CD14-positive monocyte (primary cell): ENCODE measurements around the gene DZIP1. TPM values are rescaled to one million over a fixed set of nuclear protein-coding genes. Genes with fewer than 3 reads are reported as not detected.
A peak's percentile ranks its signal among the peaks of the same experiment; 100 is the strongest.

Experiments
- DNase-seq, 3 donors: peaks; one replicate each; pipeline ENCODE4 v3.0.0-alpha.2; 2011 to 2022
- H2AFZ ChIP-seq: 2 replicates; pipeline ENCODE4 v1.6.0; 2012; ENCODE audit warnings: mild to moderate bottlenecking, low read depth, low read length, inconsistent platforms; ENCODE audit not compliant: insufficient read depth, poor library complexity, severe bottlenecking
- H3K27ac ChIP-seq, 2 donors: 1 replicate in 1 of 2; 2 replicates in 1 of 2; pipeline ENCODE4 v1.5.1; 2012 to 2013; ENCODE audit warnings: low read length in 2 of 2, control low read depth in 1 of 2, inconsistent platforms in 1 of 2, low read depth in 1 of 2, mild to moderate bottlenecking in 1 of 2
- H3K27me3 ChIP-seq, 2 donors: one replicate each; pipeline versions ENCODE4 v1.6.0 to v1.6.1; 2011 to 2013; ENCODE audit warnings: low read length in 2 of 2; ENCODE audit not compliant: control insufficient read depth in 2 of 2, insufficient read depth in 2 of 2
- H3K36me3 ChIP-seq, 2 donors: replicated peaks in 1 of 2; 1 replicate in 1 of 2; 2 replicates in 1 of 2; pipeline versions ENCODE4 v1.5.1 to v1.6.1; 2012 to 2013; ENCODE audit warnings: low read length in 2 of 2, control low read depth in 1 of 2, inconsistent platforms in 1 of 2, mild to moderate bottlenecking in 1 of 2; ENCODE audit not compliant: insufficient read depth in 2 of 2, control insufficient read depth in 1 of 2
- H3K4me1 ChIP-seq, 2 donors: 1 replicate in 1 of 2; 2 replicates in 1 of 2; pipeline versions ENCODE4 v1.5.1 to v1.6.1; 2012 to 2013; ENCODE audit warnings: low read length in 2 of 2, control low read depth in 1 of 2, inconsistent platforms in 1 of 2, mild to moderate bottlenecking in 1 of 2, moderate library complexity in 1 of 2; ENCODE audit not compliant: insufficient read depth in 2 of 2, control insufficient read depth in 1 of 2
- H3K4me2 ChIP-seq: replicated peaks from 2 replicates; pipeline ENCODE3; 2012; ENCODE audit warnings: low read length, moderate library complexity, mild to moderate bottlenecking; ENCODE audit not compliant: poor library complexity, severe bottlenecking; ENCODE audit errors: extremely low read depth
- H3K4me3 ChIP-seq, 3 experiments: fragments of 200-600 bp in 1 of 3; sonication (generic) in 1 of 3; replicated peaks in 1 of 3; 1 replicate in 2 of 3; 2 replicates in 1 of 3; pipeline ENCODE4 v1.5.1; 2011 to 2013; ENCODE audit warnings: low read length in 3 of 3, mild to moderate bottlenecking in 3 of 3, control low read depth in 2 of 3, low read depth in 2 of 3, inconsistent platforms in 1 of 3, moderate library complexity in 1 of 3
- H3K79me2 ChIP-seq: 2 replicates; pipeline ENCODE4 v1.6.0; 2012; ENCODE audit warnings: mild to moderate bottlenecking, control low read depth, inconsistent platforms, low read length, moderate library complexity; ENCODE audit not compliant: insufficient read depth
- H3K9ac ChIP-seq: 2 replicates; pipeline ENCODE4 v1.6.0; 2017; ENCODE audit warnings: low read length, mild to moderate bottlenecking; ENCODE audit not compliant: insufficient read depth, poor library complexity, severe bottlenecking
- H3K9me3 ChIP-seq, 2 donors: replicated peaks in 1 of 2; 1 replicate in 1 of 2; 2 replicates in 1 of 2; pipeline versions ENCODE4 v1.5.1 to v1.6.1; 2012 to 2013; ENCODE audit warnings: low read length in 2 of 2, control low read depth in 1 of 2; ENCODE audit not compliant: control insufficient read depth in 1 of 2, insufficient read depth in 1 of 2
- H4K20me1 ChIP-seq: 2 replicates; pipeline ENCODE4 v1.6.0; 2012; ENCODE audit warnings: mild to moderate bottlenecking, low read length, control low read depth, moderate library complexity; ENCODE audit not compliant: insufficient read depth
- H3K27ac Mint-ChIP-seq, 7 donors: one replicate each; pipeline ENCODE4 v1.8.0; 2020; ENCODE audit warnings: mild to moderate bottlenecking in 7 of 7, mixed read lengths in 7 of 7, moderate library complexity in 6 of 7, inconsistent platforms in 2 of 7
- H3K27me3 Mint-ChIP-seq, 3 donors: one replicate each; pipeline ENCODE4 v1.8.0; 2021 to 2022; ENCODE audit warnings: low read depth in 3 of 3, mild to moderate bottlenecking in 3 of 3, mixed read lengths in 3 of 3, moderate library complexity in 3 of 3, inconsistent platforms in 1 of 3
- H3K36me3 Mint-ChIP-seq, 2 donors: one replicate each; pipeline ENCODE4 v1.8.0; 2020; ENCODE audit warnings: mixed read lengths in 2 of 2, inconsistent platforms in 1 of 2, mild to moderate bottlenecking in 1 of 2
- H3K4me1 Mint-ChIP-seq: one replicate; pipeline ENCODE4 v1.8.0; 2020; ENCODE audit warnings: mild to moderate bottlenecking, mixed read lengths
- H3K4me3 Mint-ChIP-seq, 2 donors: one replicate each; pipeline ENCODE4 v1.8.0; 2020; ENCODE audit warnings: mild to moderate bottlenecking in 2 of 2, mixed read lengths in 2 of 2, moderate library complexity in 1 of 2
- H3K9me3 Mint-ChIP-seq, 7 donors: one replicate each; pipeline ENCODE4 v1.8.0; 2020 to 2022; ENCODE audit warnings: mixed read lengths in 7 of 7, mild to moderate bottlenecking in 6 of 7, moderate library complexity in 6 of 7, inconsistent platforms in 2 of 7
- CTCF ChIP-seq: fragments of 200-600 bp; IDR thresholded peaks from one replicate; pipeline ENCODE4 v1.8.0; 2022; ENCODE audit warnings: antibody characterized with exemption, mild to moderate bottlenecking
- WGBS: methylation state at CpG from one replicate; pipeline ENCODE4 v1.1.5; 2013; ENCODE audit warnings: missing lambda C conversion rate; ENCODE audit not compliant: insufficient coverage; 5-methylcytosine and 5-hydroxymethylcytosine counted together
- intact Hi-C, 2 donors: fragments of 100-400 bp; cut with micrococcal nuclease; formaldehyde crosslinking; loops; one replicate each; pipeline versions ENCODE4 v1.15.0 to v1.15.1; 2023
- polyA plus RNA-seq, 3 donors: library from polyadenylated mRNA; depleted of rRNA in 1 of 3; unstranded in 2 of 3; stranded (reverse) in 1 of 3; fragments of 300-500 nt in 2 of 3; fragments of >200 nt in 1 of 3; fragmentation: Illumina TruSeq in 2 of 3; gene quantifications; 1 replicate in 2 of 3; 2 replicates in 1 of 3; pipeline ENCODE4 v1.2.3, GENCODE V29; 2012 to 2021

DZIP1 gene
- polyA plus RNA-seq, 3 donors: not detected

- peaks cover 2 to 5% (median 3%) of the 10 kb centered on the region in 3 donors for H3K27me3 Mint-ChIP-seq
- WGBS: 83% methylated on average over 1 of the region's 3 CpGs
- H3K27ac Mint-ChIP-seq: no peak overlapping the region
- Histone ChIP-seq H3K79me2 (no peaks in the 10 kb centered on the region), H3K9me3 (peaks cover 0 to 6% of the 10 kb centered on the region in 2 donors), H3K27ac (no peak overlapping the region), H3K4me1 (peaks cover 4 to 7% of the 10 kb centered on the region in 2 donors), H2AFZ (no peak overlapping the region), H3K4me3 (no peak overlapping the region), H3K9ac (no peak overlapping the region), H3K27me3 (no peaks in the 10 kb centered on the region), H3K36me3 (no peaks in the 10 kb centered on the region), H3K4me2 (no peak overlapping the region), H4K20me1 (no peaks in the 10 kb centered on the region)
- DNase-seq: no peak
- no peak for TF ChIP-seq CTCF
- no peaks in the 10 kb centered on the region for H3K36me3 Mint-ChIP-seq
- peaks cover 0 to 8% (median 2%) of the 10 kb centered on the region in 7 donors for H3K9me3 Mint-ChIP-seq
- H3K4me1 Mint-ChIP-seq: peaks cover 2% of the 10 kb centered on the region
- intact Hi-C loops: no loop called here
- no peak overlapping the region for H3K4me3 Mint-ChIP-seq
Observed at GRCh38 chr13:95605448-95606125, 38.9 kb downstream of the DZIP1 start.

- no peak overlapping the region for H3K4me2 ChIP-seq
Observed at GRCh38 chr13:95604556-95604915, 40.0 kb downstream of the DZIP1 start.

More at GRCh38 chr13:95604556-95604915, 40.0 kb downstream of the DZIP1 start:
- H3K27ac Mint-ChIP-seq: peak overlapping the region in 1 of 7 donors; percentile 1
- Histone ChIP-seq H3K9ac (no peak overlapping the region), H3K27ac (no peak overlapping the region), H3K27me3 (no peaks in the 10 kb centered on the region), H4K20me1 (no peaks in the 10 kb centered on the region), H3K4me1 (peaks cover 4 to 7% of the 10 kb centered on the region in 2 donors), H3K79me2 (no peaks in the 10 kb centered on the region), H3K36me3 (no peaks in the 10 kb centered on the region), H2AFZ (no peak overlapping the region), H3K9me3 (peaks cover 0 to 6% of the 10 kb centered on the region in 2 donors), H3K4me3 (no peak overlapping the region)
- intact Hi-C loops: no loop called here
- TF ChIP-seq CTCF: no peak
- peaks cover 0 to 8% (median 2%) of the 10 kb centered on the region in 7 donors for H3K9me3 Mint-ChIP-seq
- H3K27me3 Mint-ChIP-seq: peaks cover 1 to 4% (median 2%) of the 10 kb centered on the region in 3 donors
- H3K4me3 Mint-ChIP-seq: no peak overlapping the region
- H3K4me1 Mint-ChIP-seq: peaks cover 2% of the 10 kb centered on the region
- no peaks in the 10 kb centered on the region for H3K36me3 Mint-ChIP-seq
- no peak for DNase-seq
- WGBS: no CpG with 5 or more reads among the region's 3 CpGs
